SH-SY5Y (cell line): ENCODE results near the gene STK32A.

Source experiments
- GATA2 ChIP-seq: IDR thresholded peaks from 2 replicates; pipeline ENCODE4 v1.6.1; 2011; ENCODE audit warnings: mild to moderate bottlenecking, low read depth, low read length
- GATA3 ChIP-seq: IDR thresholded peaks from 2 replicates; pipeline ENCODE4 v1.6.1; 2011; ENCODE audit warnings: low read depth, mild to moderate bottlenecking, low read length, moderate library complexity

GRCh38 chr5:147339313-147339712 is 104.5 kb downstream of the STK32A start:
- TF ChIP-seq GATA2 = no peak
- TF ChIP-seq GATA3 = no peak
